Lung microvascular endothelial cell (primary cell): Measurements from ENCODE around the gene PRDX2. TPM values are rescaled to one million over a fixed set of nuclear protein-coding genes. Genes with fewer than 3 reads are reported as not detected.

Experiments used
- DNase-seq, 2 donors: peaks; one replicate each; pipeline versions ENCODE4 v3.0.0 to v3.0.0-alpha.2; 2010; ENCODE audit warnings: low read depth in 2 of 2
- total RNA-seq: library from RNA; depleted of rRNA; stranded (reverse); fragments of >200 nt; gene quantifications from 2 replicates; pipeline ENCODE4 v1.2.1, GENCODE V29; 2014

PRDX2 gene
- total RNA-seq, 1 donor from 2014 or later: 189 TPM

DNA sequence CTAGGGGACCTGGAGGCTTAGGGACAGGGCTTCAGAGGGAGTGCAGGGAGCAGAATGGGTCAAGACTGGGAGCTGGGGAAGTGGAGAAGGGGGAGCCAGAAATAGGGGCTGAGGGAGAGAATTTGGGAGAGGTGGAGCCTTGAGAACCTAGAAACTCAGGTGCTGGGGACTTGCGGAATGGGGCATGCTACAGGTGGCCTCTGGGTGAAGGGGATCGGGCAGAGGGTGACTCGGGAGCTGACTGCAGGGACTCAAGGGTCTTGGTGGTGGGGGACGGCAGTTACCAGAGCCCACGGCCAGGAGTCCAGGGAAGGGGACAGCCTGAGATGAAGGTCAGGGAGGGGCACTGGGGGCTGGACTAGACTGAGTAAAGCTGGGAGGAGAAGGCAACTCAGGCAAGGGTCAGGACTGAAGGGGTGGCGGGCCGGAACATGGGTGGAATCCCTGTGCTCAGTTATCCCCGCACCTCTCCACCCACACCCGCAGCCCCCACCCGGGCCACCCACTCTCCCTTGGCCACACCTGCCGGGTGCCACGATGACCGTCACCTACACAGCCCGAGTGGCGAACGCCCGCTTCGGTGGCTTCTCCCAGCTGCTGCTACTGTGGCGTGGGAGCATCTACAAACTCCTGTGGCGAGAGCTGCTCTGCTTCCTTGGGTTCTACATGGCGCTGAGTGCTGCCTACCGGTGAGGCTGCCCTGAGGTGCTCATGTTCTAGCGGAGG is 49.4 kb downstream of the PRDX2 start:
- DNase-seq: no peak

DNA sequence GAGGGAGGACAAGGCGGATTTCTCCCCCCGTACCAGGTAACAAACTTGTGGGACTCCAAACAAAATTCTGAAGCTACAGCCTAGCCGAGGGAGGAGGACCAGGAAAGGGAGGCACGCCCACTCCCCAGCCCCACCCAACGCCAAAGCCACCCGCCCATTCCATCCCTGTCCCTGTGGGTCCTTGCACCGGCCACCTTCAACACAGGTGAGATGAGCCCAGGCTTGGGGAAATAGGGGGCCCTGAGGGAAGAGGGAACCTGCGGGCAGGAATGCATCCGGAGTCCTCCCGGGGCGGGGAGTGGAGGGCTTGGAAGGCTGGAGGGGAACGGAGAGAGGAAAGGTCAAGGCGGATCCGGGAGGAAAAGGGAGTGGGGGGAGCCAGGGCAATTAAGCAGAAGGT is 50.0 kb downstream of the PRDX2 start, which contains the start of gene BEST2:
Gene BEST2 (plus strand): TSS at position 157 of the 400 bp plus-strand sequence. CDS start 802 bp downstream, outside the sequence.
- no peak for DNase-seq

DNA sequence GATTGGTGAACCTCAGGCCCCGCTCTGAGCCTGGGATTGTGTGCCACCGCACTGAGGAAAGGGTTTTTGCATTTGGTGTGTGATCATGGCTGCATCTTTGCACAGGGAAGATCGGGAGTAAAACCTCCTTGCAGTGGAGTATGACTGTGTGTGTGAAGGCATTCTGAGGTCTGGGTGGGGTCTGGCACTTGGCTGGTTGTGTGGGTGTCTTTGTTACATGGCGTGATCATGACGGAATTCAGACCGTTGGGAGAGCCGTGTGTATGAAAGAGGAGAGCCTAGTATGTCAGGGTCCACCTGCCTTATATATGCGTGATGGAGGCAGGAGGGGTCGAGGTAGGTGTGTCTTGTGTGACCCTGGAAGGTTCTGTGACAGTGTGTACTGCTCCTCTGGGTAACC is 50.7 kb downstream of the PRDX2 start:
- DNase-seq: no peak

DNA sequence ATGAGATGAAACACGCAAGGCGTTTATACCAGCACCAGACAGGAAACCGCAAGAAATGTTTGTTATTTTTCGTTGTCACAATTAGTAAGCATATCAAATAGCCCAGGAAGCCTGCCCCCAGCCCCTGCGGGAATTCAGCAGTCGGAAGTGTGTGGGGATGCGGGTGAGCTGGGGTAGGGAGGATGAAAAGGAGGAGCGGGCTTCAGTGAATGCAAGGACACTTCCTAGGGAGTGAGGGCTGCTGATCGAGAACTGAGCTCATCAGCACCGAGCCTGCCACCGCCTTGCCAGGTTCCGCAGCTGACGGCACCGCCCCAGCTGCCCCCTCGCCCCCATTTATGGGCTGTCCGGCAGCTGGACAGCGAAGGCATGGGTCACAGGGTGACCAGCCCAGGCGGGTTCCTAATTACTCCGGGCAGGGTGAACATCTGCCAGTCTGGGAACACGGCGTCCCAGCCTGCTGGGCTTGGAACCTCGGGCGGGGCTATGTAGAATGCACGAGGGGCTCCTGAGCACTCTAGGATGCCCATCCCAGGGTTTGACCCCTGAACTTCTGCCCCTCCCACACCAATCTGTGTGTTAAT is 51.6 kb downstream of the PRDX2 start:
- peak in 1 of 2 donors; percentile 60 for DNase-seq

DNA sequence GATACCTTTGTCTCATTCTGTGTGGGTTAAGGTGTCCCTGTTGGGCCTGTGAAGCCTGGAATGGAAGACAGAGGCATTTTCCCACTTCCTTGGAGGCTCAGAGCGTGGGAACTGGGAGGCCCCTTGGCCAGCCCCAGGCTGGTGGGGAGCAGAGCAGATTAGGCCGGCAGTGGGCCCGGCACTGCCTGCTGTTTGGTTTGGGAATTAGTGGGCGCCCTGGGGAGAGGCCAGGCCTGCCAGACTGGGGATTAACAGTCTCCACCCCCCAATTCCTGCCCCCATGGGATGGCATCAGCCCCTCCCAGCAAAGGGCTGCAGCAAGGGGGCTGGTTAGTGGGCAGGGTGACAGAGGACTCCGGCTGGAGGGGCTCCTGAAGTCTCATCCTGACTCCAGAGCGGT is 53.1 kb downstream of the PRDX2 start:
- DNase-seq: no peak

Other genes starting within 250 kb of the PRDX2 start
- gene ZNF490, start 191.0 kb downstream of the PRDX2 start, total RNA-seq: 5.2 and 6.9 TPM in 2 replicates
- 8.3 and 8.9 TPM in 2 replicates for gene ZNF791, start 190.9 kb downstream of the PRDX2 start, total RNA-seq
- gene MAN2B1, start 135.1 kb downstream of the PRDX2 start, total RNA-seq: 37.0 and 77.2 TPM in 2 replicates
- 6.3 and 9.1 TPM in 2 replicates for gene WDR83, start 135.0 kb downstream of the PRDX2 start, total RNA-seq
- gene DHPS, start 119.9 kb downstream of the PRDX2 start, total RNA-seq: 40.8 and 41.1 TPM in 2 replicates
- not detected in 2 replicates for gene GNG14, start 113.8 kb downstream of the PRDX2 start, total RNA-seq
- gene FBXW9, start 105.2 kb downstream of the PRDX2 start, total RNA-seq: 3.8 and 5.2 TPM in 2 replicates
- 14.4 and 19.4 TPM in 2 replicates for gene TNPO2, start 77.9 kb downstream of the PRDX2 start, total RNA-seq
- 124 and 182 TPM in 2 replicates for gene TRIR, start 67.1 kb downstream of the PRDX2 start, total RNA-seq
- 67.8 and 73.8 TPM in 2 replicates for gene GET3, start 64.3 kb downstream of the PRDX2 start, total RNA-seq
- gene BEST2, start 50.0 kb downstream of the PRDX2 start, total RNA-seq: not detected in 2 replicates
- 5.4 and 9.3 TPM in 2 replicates for gene HOOK2, start 26.2 kb downstream of the PRDX2 start, total RNA-seq
- 59.3 and 124 TPM in 2 replicates for gene JUNB, start 10.3 kb downstream of the PRDX2 start, total RNA-seq
- 0.20 TPM in 1 of 2 replicates, not detected in the other for gene THSD8, start 269 bp upstream of the PRDX2 start, total RNA-seq
- gene RNASEH2A, start 4.8 kb upstream of the PRDX2 start, total RNA-seq: 7.1 and 9.8 TPM in 2 replicates
- gene RTBDN, start 32.8 kb upstream of the PRDX2 start, total RNA-seq: not detected in 2 replicates
- 0.44 and 0.60 TPM in 2 replicates for gene MAST1, start 36.7 kb upstream of the PRDX2 start, total RNA-seq
- gene DNASE2, start 79.6 kb upstream of the PRDX2 start, total RNA-seq: 22.0 and 23.6 TPM in 2 replicates
- not detected in 2 replicates for gene KLF1, start 85.4 kb upstream of the PRDX2 start, total RNA-seq
- gene GCDH, start 89.4 kb upstream of the PRDX2 start, total RNA-seq: 13.7 and 17.3 TPM in 2 replicates
- gene SYCE2, start 117.5 kb upstream of the PRDX2 start, total RNA-seq: under 0.01 and 0.20 TPM in 2 replicates
- gene FARSA, start 131.9 kb upstream of the PRDX2 start, total RNA-seq: 40.8 and 53.6 TPM in 2 replicates
- gene CALR, start 136.8 kb upstream of the PRDX2 start, total RNA-seq: 1,060 and 1,340 TPM in 2 replicates
- gene RAD23A, start 144.1 kb upstream of the PRDX2 start, total RNA-seq: 36.8 and 60.5 TPM in 2 replicates
- 18.5 and 21.1 TPM in 2 replicates for gene GADD45GIP1, start 155.4 kb upstream of the PRDX2 start, total RNA-seq
- gene DAND5, start 167.8 kb upstream of the PRDX2 start, total RNA-seq: under 0.01 and 0.22 TPM in 2 replicates
- gene NFIX, start 193.7 kb upstream of the PRDX2 start, total RNA-seq: 8.9 and 10.5 TPM in 2 replicates